HepG2 (cell line): ENCODE data around the gene WDR91. TPM values are rescaled to one million over a fixed set of nuclear protein-coding genes. Genes with fewer than 3 reads are reported as not detected.

ENCODE experiments used
- BCL6 ChIP-seq: IDR thresholded peaks from 2 replicates; pipeline ENCODE4 v1.6.1; 2016; ENCODE audit warnings: missing genetic modification reagents, missing compliant biosample characterization
- CAMTA2 ChIP-seq: sonication (generic); formaldehyde crosslinking; IDR thresholded peaks from 2 replicates; pipeline ENCODE4 v1.4.0; 2020; ENCODE audit warnings: mild to moderate bottlenecking, missing genetic modification reagents, borderline replicate concordance
- CEBPB ChIP-seq: IDR thresholded peaks from 2 replicates; pipeline ENCODE4 v1.6.1; 2011; ENCODE audit warnings: low read depth, low read length, improper control_type of control experiment, borderline replicate concordance
- ELF1 ChIP-seq: sonication (generic); formaldehyde crosslinking; IDR thresholded peaks from 2 replicates; pipeline ENCODE4 v1.4.0; 2020; ENCODE audit warnings: missing genetic modification reagents
- KDM1A ChIP-seq: IDR thresholded peaks from 2 replicates; pipeline ENCODE4 v1.6.1; 2016; ENCODE audit warnings: missing compliant biosample characterization
- LRRFIP1 ChIP-seq: sonication (generic); formaldehyde crosslinking; conservative IDR thresholded peaks from 2 replicates; pipeline ENCODE4 v1.4.0; 2020; ENCODE audit warnings: missing genetic modification reagents
- MXD4 ChIP-seq: IDR thresholded peaks from 2 replicates; pipeline ENCODE4 v1.6.1; 2016; ENCODE audit warnings: mild to moderate bottlenecking, missing biosample characterization, missing genetic modification reagents
- PBX2 ChIP-seq: IDR thresholded peaks from 2 replicates; pipeline ENCODE4 v1.6.1; 2016; ENCODE audit warnings: control low read depth
- PRMT3 ChIP-seq: sonication (generic); formaldehyde crosslinking; IDR thresholded peaks from 2 replicates; pipeline ENCODE4 v1.8.1; 2022; ENCODE audit warnings: low read depth, mild to moderate bottlenecking, moderate library complexity, missing genetic modification reagents, borderline replicate concordance
- RARG ChIP-seq: sonication (generic); formaldehyde crosslinking; IDR thresholded peaks from 2 replicates; pipeline ENCODE4 v1.4.0; 2020; ENCODE audit warnings: low read depth, mild to moderate bottlenecking, missing genetic modification reagents
- SNAPC4 ChIP-seq: sonication (generic); formaldehyde crosslinking; IDR thresholded peaks from 2 replicates; pipeline ENCODE4 v1.4.0; 2020; ENCODE audit warnings: mild to moderate bottlenecking, missing genetic modification reagents
- SOX5 ChIP-seq: IDR thresholded peaks from 2 replicates; pipeline ENCODE4 v1.6.1; 2016; ENCODE audit warnings: borderline replicate concordance
- THAP11 ChIP-seq: IDR thresholded peaks from 2 replicates; pipeline ENCODE4 v1.6.1; 2016; ENCODE audit warnings: missing biosample characterization, missing genetic modification reagents
- USF2 ChIP-seq, 2 experiments: sonication (generic) in 1 of 2; formaldehyde crosslinking in 1 of 2; IDR thresholded peaks; 2 replicates each; pipeline versions ENCODE4 v1.5.1 to v1.6.1; 2011 to 2020; ENCODE audit warnings: borderline replicate concordance in 1 of 2, low read depth in 1 of 2, low read length in 1 of 2, mild to moderate bottlenecking in 1 of 2, missing genetic modification reagents in 1 of 2, moderate library complexity in 1 of 2
- ZC3H4 ChIP-seq: sonication (generic); formaldehyde crosslinking; IDR thresholded peaks from 2 replicates; pipeline ENCODE4 v1.4.0; 2020; ENCODE audit warnings: missing genetic modification reagents, borderline replicate concordance
- ZFP82 ChIP-seq: sonication (generic); formaldehyde crosslinking; IDR thresholded peaks from 2 replicates; pipeline ENCODE4 v1.5.1; 2020; ENCODE audit warnings: mild to moderate bottlenecking, missing genetic modification reagents, borderline replicate concordance
- ZNF652 ChIP-seq: IDR thresholded peaks from 2 replicates; pipeline ENCODE4 v1.6.1; 2016; ENCODE audit warnings: low read depth, borderline replicate concordance
- ZNF768 ChIP-seq: sonication (generic); formaldehyde crosslinking; IDR thresholded peaks from 2 replicates; pipeline ENCODE4 v1.4.0; 2020; ENCODE audit warnings: missing genetic modification reagents
- polyA plus RNA-seq, 8 experiments: library from polyadenylated mRNA; depleted of rRNA in 3 of 8; stranded (reverse) in 7 of 8; unstranded in 1 of 8; fragments of >200 nt; fragmentation: Illumina TruSeq in 4 of 8; extraction: Trizol in 4 of 8; gene quantifications; 2 replicates each; pipeline versions ENCODE4 v1.2.1 to v1.2.3, GENCODE V29; 2011 to 2016; ENCODE audit warnings: low read depth in 4 of 8, missing spikeins in 1 of 8, mixed read lengths in 1 of 8; ENCODE audit not compliant: insufficient read depth in 1 of 8
- total RNA-seq, 5 experiments: library from RNA; depleted of rRNA; stranded (reverse); fragments of >200 nt; fragmentation: Illumina TruSeq; extraction: Trizol; gene quantifications; 2 replicates each; pipeline ENCODE4 v1.2.3, GENCODE V29; 2016; ENCODE audit warnings: low read depth in 1 of 5

The WDR91 gene
- total and polyA plus RNA-seq, 2 of the 13 experiments (the other 11 are each of a cell fraction or from before 2014, with no cell fraction given) = 11.6 to 12.1 TPM

- TF ChIP-seq THAP11 (CRISPR knock-in tag) (peak; percentile 26; the same call in 1 of the 2 replicates), ZNF768 (peak; percentile 82), CEBPB (peak; percentile 43), PBX2 (CRISPR knock-in tag) (no peak), BCL6 (CRISPR knock-in tag) (0 out of 2 replicates have a peak, but pooled peaks have one; percentile 24), CAMTA2 (CRISPR knock-in tag) (no peak), ZNF652 (CRISPR knock-in tag) (no peak), SNAPC4 (CRISPR knock-in tag) (no peak), ZC3H4 (CRISPR knock-in tag) (no peak; the same call in 1 of the 2 replicates), RARG (CRISPR knock-in tag) (no peak), USF2 (IDR thresholded peaks at IDR 0.05; ENCODE audit: low read depth, low read length) (no peak), USF2 (CRISPR knock-in tag; IDR thresholded peaks at IDR 0.05; ENCODE audit: borderline replicate concordance) (no peak), KDM1A (no peak), LRRFIP1 (no peak), SOX5 (peak; percentile 24; the same call in 1 of the 2 replicates), MXD4 (CRISPR knock-in tag) (no peak), PRMT3 (CRISPR knock-in tag) (no peak), ELF1 (CRISPR knock-in tag) (no peak), ZFP82 (no peak)
Observed at GRCh38 chr7:135169141-135169963, 42.0 kb downstream of the WDR91 start (continued).
